Lower leg skin (tissue), 3 donors: ENCODE results near the gene TPM2.
"Not testable (repeated sequence)": the region's sequence is repeated elsewhere in the genome, so short reads cannot be mapped to it uniquely, and the experiment has no call there.

Source experiments
- CTCF ChIP-seq, 3 donors: fragments of 450-650 bp; IDR thresholded peaks; one replicate each; pipeline ENCODE4 v1.5.1; 2016; ENCODE audit warnings: antibody characterized with exemption in 3 of 3, mild to moderate bottlenecking in 3 of 3, moderate library complexity in 2 of 3
- POLR2A ChIP-seq, 2 donors: fragments of 450-650 bp; IDR thresholded peaks; one replicate each; pipeline ENCODE4 v1.6.1; 2016 to 2017; ENCODE audit warnings: antibody characterized with exemption in 2 of 2, mild to moderate bottlenecking in 1 of 2, moderate library complexity in 1 of 2

GRCh38 chr9:35637427-35637955, 52.2 kb downstream of the TPM2 start:
- not testable (repeated sequence) for TF ChIP-seq CTCF, POLR2A (IDR thresholded peaks at IDR 0.05)
